Stimulated activated CD8-positive, alpha-beta memory T cell treated with anti-CD3 and anti-CD28 coated beads, Interleukin-2, amount 100 ng/mL, for 48 hours (primary cell): Measurements from ENCODE around the gene ABCC3.
A peak's percentile ranks its signal among the peaks of the same experiment; 100 is the strongest.

Source experiments
- DNase-seq, 2 donors: peaks; one replicate each; pipeline ENCODE4 v3.0.0-alpha.2; 2020; ENCODE audit warnings: low read depth in 2 of 2

The ABCC3 gene

DNA sequence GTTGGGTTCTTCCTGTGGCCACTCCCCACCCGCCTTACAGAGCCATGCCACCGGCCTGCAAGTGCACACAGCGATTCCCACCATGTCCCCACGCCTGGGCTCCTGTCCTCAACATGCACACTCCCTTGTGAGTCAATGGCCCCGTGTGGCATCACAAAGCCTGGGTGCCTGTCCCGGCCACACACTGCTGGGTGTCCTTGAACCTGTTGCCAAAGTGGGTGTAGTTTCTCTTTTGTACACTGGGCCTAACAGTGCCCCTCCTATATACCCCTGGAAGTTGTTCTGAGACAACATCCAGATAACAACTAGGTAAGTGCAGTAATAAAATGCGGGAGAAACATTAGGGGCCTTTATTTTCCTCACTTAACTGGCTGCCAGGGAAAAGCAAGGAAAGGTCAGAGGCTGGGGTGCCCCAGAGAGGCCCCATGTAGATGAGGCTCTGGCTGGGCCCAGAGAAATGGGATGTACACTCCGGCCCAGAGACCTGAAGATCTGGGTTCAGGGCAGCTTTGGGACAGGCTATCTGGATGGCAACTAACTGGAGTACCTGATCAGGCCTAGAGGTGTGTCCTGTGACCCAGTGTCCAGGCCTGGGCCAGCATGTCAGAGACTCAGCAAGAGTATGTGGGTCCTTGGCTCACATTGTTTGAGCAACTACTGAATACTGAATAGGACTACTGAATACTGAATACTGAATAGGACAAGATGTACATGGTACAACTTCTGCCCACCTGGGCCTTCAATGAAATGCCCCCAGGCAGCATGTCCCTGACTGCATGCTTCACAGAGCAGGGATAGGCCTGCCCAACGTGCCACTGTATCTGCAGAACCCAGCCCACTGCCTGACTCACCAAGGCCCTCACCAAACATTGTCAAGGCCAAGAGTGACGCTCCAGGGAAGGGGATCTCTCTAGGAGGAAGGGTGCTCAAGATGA, 8.3 kb downstream of the ABCC3 start:
- no peak for DNase-seq

DNA sequence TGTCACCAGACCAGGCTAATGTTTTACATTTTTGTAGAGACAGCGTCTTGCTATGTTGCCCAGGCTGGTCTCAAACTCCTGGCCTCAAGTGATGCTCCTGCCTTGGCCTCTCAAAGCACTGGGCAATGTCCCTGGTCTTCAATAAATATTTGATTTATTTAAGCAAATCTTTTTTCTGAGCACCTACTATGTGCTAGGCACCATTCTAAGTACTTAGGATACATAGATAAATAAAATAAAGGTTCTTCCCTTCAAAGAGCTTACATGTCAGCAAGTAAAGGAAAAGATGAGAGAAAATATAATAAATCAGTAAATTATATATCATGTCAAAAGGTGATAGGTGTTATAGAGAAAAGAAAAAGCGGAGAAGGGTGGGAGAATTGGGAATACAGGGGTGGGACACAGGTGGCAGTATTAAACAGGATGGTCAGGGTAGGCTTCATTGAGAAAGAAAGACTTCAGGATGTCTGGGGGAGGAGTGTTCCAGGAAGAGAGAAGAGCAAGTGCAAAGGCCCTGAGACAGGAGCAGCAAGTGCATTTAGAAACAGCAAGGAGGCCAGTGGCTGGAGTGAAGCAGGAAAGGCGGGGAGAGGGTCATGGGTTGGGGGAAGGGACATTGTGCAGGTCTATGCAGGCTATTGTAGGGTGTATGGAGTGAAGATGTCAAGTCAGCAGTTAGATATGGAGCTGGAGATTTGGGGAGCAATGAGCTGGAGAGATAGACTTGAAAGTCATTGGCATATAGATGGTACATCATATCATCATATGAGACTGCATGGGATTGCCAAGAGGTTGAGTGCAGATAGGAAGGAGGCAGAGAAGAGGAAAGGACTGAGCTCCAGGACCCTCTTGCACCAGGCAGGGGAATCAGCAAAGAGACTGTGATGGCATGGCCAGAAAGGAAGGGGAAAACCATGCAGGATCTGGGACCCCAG, 11.3 kb downstream of the ABCC3 start:
- DNase-seq: no peak

DNA sequence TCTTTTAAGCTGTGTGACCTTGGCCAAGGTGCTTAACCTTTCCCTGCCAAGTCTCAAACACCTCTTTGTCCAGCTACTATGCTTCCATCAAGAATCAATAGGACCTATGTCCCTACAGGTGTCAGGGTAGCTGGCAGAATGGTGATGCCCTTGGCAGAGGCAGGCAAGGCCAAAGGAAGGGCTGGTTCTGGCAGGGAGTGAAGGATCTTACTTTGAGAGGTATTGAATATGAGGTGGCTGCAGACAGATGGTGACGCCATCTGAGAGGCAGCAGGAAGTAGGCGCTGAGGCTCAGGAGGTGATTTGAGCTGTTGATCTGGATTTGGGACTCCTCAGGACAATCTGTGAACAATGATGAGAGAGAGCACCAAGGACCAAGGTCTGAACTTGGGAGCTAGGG, 12.5 kb downstream of the ABCC3 start:
- DNase-seq: no peak

DNA sequence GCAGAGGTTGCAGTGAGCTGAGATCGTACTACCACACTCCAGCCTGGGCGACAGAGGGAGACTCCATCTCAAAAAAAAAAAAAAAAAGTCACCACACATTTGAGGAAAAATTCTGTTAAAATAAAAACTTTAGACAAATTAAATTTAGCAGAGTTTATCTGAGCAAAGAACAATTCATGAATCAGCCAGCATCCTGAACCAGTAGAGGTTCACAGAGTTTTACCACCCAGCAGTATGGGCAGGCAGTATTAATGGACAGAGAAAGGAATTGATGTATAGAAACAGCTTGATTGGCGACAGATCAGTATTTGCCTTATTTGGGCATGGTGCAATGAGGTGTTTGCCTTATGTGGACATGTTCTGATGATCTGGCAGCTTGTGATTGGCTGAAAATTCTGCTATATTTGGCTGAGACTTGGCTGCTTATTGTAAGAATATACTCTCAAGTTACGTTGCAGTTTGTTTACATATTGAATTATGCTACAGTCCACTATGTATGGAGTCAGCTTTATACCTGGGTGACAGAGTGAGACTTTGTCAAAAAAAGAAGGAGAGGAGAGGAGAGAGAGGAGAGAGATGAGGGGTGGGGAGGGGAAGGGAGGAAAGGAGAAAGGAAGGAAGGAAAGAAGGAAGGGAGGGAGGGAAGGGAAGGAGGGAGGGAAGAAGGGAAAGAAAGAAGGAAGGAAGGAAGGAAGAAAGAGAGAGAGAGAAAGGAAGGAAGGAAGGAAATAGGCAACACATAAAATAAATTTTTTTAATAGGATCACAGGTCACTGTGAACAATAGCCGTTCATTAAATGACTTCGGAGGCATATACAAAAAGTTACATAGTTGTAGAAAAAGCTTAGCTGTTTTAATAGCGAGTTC, 14.6 kb downstream of the ABCC3 start:
- DNase-seq: no peak

- no peak for DNase-seq
Observed at GRCh38 chr17:50651661-50652060, 17.0 kb downstream of the ABCC3 start.

GRCh38 chr17:50653738-50654137, 19.1 kb downstream of the ABCC3 start:
- DNase-seq: no peak

- DNase-seq: no peak
Observed at GRCh38 chr17:50656509-50656908, 21.8 kb downstream of the ABCC3 start.

DNA sequence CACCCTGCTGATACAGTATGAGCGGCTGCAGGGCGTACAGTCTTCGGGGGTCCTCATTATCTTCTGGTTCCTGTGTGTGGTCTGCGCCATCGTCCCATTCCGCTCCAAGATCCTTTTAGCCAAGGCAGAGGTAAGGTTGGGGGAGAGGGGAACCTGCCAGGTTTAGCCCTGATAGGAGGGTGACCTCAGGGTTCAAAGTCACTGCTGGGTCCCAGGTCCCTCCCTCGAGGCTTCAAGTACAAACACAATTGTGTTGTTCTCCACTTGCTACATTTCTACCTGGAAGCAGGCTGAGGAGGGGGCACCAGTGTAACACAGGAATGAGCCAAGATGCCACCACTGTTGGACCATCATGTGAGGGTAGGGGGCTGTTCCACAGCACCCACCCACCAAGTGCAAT, 22.4 kb downstream of the ABCC3 start:
- DNase-seq: no peak

GRCh38 chr17:50657627-50658026, 22.9 kb downstream of the ABCC3 start:
- no peak for DNase-seq

GRCh38 chr17:50658616-50659015, 23.9 kb downstream of the ABCC3 start:
- DNase-seq: no peak

DNA sequence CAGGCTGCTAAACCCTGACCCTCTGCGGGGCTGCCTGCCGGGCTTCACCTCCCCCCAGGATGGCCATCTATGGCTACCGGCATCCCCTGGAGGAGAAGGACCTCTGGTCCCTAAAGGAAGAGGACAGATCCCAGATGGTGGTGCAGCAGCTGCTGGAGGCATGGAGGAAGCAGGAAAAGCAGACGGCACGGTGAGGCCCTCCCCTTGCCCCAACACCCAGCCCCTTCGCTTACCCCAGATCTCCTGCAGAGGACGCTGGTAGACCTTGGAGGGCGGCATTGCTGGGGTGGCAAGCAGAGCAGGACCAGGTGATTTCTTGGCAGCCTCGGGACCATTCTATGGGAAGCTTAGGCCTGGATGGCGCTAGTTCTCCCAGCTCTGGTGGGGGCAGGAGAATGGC, 24.5 kb downstream of the ABCC3 start:
- no peak for DNase-seq

DNA sequence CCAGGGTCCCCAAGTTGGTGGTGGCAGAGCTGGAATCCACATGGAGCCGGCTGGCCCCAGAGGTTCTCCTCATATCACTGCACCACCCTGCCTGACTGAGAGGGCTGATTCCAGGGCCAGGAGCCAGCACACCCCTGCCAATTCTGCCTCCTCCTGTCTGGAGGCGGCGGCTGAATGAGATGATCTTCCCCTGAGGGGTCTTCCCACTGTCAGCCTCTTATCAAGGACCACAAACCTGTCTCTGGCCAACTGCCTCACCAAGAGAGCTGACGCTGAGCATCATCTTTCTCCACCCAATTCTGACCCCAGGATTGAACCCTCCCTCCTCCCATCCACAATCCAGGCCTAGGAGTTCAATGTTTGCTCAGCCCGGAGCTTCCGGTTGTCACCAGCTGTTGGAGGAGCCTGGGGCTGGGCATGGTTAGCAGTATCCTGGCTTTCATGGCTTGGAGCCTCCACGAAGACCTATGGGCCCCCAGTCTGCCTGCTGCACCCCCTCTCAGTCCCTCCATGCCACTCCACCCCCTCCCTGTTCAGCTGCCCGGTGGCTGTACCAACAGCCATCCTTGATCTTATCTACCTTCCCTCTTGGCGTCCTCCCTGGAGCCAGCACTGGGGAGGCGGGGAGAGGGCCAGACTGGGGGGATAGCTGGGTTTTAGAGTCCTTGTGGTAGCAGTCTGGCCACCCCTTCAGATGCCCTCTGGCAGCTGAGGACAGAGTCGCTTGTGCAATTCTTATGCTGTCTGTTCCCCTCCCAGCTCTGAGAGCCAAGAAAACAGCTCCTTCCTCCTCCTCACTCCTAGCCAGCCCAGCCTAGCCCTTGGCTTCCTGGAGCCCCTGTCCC, 25.6 kb downstream of the ABCC3 start:
- DNase-seq: no peak

DNA sequence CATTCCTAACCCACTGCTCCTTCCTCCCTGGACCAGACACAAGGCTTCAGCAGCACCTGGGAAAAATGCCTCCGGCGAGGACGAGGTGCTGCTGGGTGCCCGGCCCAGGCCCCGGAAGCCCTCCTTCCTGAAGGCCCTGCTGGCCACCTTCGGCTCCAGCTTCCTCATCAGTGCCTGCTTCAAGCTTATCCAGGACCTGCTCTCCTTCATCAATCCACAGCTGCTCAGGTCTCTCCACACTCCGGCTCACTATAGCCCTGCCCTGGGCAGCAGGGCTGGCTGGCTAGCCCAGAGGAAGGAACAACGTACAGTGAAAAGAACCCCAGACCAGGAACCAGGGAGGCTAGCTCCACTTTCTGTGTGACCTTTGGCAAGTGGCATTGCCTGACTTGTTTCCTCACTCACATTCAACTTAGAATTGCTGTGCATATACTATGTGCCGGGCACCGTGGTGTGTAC, 26.2 kb downstream of the ABCC3 start:
- DNase-seq: no peak

DNA sequence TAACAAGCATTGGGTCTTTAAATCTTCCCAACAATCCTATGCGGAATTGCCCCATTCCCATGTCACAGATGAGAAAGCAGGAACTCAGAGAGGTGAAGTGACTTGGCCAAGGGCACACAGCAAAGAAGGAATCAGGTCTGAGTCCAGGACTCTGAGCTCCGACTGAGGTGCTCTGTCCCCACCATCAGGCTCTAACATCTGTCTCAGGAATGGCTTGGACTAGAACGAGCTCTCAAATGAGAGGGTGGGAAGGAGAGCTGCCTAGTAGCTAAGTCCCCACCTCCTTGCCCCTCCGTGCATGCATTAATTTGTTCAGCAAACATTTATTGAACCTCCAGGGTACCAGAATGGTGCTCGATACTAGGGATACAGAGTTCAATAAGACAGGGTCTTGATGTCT, 26.7 kb downstream of the ABCC3 start:
- DNase-seq: no peak

GRCh38 chr17:50661795-50662391, 27.2 kb downstream of the ABCC3 start:
- peak in 1 of 2 donors; percentile 5 for DNase-seq

- no peak for DNase-seq
Observed at GRCh38 chr17:50662632-50663225, 28.0 kb downstream of the ABCC3 start.

- DNase-seq: no peak
Observed at GRCh38 chr17:50663812-50664374, 29.2 kb downstream of the ABCC3 start.

DNA sequence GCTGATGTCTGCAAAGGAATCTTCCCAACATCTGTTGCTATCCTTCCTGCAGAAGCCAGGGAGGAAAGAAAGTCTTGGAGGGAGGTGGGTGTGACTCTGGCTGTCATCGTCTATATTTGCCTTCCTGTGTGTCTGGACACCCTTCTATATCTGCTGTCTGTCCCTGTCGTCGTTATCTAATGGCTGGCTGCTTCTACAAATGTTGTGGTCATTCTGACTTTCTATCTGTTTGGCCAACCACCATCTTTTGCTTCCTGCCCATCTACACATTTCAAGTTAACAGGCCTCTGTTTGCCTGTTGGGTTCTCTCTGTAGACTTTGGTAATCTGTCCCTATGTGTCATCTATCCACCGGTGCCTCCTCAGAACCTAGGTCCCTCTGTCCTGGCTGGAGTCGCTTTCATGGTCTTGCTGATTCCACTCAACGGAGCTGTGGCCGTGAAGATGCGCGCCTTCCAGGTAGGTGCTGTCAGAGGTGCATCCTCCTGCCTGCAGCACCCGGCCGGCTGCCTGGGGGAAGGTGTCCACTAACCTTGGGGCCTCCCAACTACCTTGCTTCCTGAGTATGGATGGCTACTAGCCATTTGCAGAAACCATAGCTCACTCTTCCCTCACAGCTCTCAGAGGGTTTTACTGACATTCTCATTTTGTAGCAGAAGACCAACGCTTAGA, 30.2 kb downstream of the ABCC3 start:
- DNase-seq: no peak

DNA sequence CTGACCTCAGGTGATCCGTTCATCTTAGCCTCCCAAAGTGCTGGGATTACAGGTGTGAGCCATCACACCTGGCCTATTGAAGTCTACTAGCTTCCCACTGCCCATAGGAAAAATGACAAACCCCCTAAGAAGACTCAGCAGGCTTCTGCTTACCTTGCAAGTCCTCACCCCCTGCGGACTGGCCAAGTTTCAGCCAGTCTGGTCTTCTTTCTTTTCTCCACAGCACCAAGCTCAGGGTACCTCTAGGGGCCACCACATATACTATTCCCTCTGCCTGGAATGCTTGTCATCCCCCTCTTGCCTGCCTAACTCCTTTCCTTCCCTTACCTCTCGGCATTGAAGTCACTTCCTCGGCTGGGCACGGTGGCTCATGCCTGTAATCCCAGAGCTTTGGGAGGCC, 31.2 kb downstream of the ABCC3 start:
- DNase-seq: no peak
